Smooth muscle cell (in vitro differentiated cells): ENCODE data around the gene GAREM2. TPM values are rescaled to one million over a fixed set of nuclear protein-coding genes. Genes with fewer than 3 reads are reported as not detected.

Experiments
- DNase-seq: peaks from one replicate; lab custom pipeline; 2025; ENCODE audit not compliant: unreplicated experiment; lab: John Stamatoyannopoulos, UW
- H2AFZ ChIP-seq: fragments of 200-600 bp; sonication (generic); 2 replicates; pipeline ENCODE4 v1.6.0; 2016; ENCODE audit warnings: antibody characterized with exemption, low read depth, mild to moderate bottlenecking
- H3F3A ChIP-seq: fragments of 200-600 bp; sonication (generic); 2 replicates; pipeline ENCODE4 v1.6.0; 2017; ENCODE audit warnings: antibody characterized with exemption, low read depth
- H3K27ac ChIP-seq: fragments of 200-600 bp; sonication (generic); 2 replicates; pipeline ENCODE4 v1.5.1; 2016; ENCODE audit warnings: low read depth, mild to moderate bottlenecking
- H3K27me3 ChIP-seq: fragments of 200-600 bp; sonication (generic); 2 replicates; pipeline ENCODE4 v1.6.1; 2016; ENCODE audit warnings: low read depth, mild to moderate bottlenecking
- H3K36me3 ChIP-seq: fragments of 200-600 bp; sonication (generic); 2 replicates; pipeline ENCODE4 v1.5.1; 2016; ENCODE audit warnings: low read depth
- H3K4me1 ChIP-seq: fragments of 200-600 bp; sonication (generic); 2 replicates; pipeline ENCODE4 v1.5.1; 2016; ENCODE audit warnings: low read depth
- H3K4me2 ChIP-seq: fragments of 200-600 bp; sonication (generic); 2 replicates; pipeline ENCODE4 v1.6.0; 2016; ENCODE audit warnings: mild to moderate bottlenecking
- H3K4me3 ChIP-seq: fragments of 200-600 bp; sonication (generic); 2 replicates; pipeline ENCODE4 v1.5.1; 2016; ENCODE audit warnings: mild to moderate bottlenecking
- H3K79me2 ChIP-seq: fragments of 200-600 bp; sonication (generic); 2 replicates; pipeline ENCODE4 v1.6.0; 2016; ENCODE audit warnings: low read depth, mild to moderate bottlenecking
- H3K9ac ChIP-seq: fragments of 200-600 bp; sonication (generic); 2 replicates; pipeline ENCODE4 v1.6.0; 2016; ENCODE audit warnings: low read depth
- H3K9me3 ChIP-seq: fragments of 200-600 bp; sonication (generic); replicated peaks from 2 replicates; pipeline ENCODE4 v1.5.1; 2016; ENCODE audit warnings: low read depth
- H4K20me1 ChIP-seq: fragments of 200-600 bp; sonication (generic); 2 replicates; pipeline ENCODE4 v1.6.0; 2016; ENCODE audit warnings: low read depth
- CTCF ChIP-seq: fragments of 200-600 bp; sonication (generic); IDR thresholded peaks from 2 replicates; pipeline ENCODE4 v1.5.1; 2017; ENCODE audit warnings: borderline replicate concordance, mild to moderate bottlenecking, antibody characterized with exemption; ENCODE audit not compliant: insufficient read depth, poor library complexity, severe bottlenecking
- WGBS: methylation state at CpG from one replicate; pipeline ENCODE4 v1.1.7; 2016; ENCODE audit warnings: low lambda C conversion rate; 5-methylcytosine and 5-hydroxymethylcytosine counted together
- polyA plus RNA-seq: library from polyadenylated mRNA; unstranded; fragments of >200 nt; fragmentation: Nextera tagmentation; extraction: Ambion mirVana; gene quantifications from 2 replicates; pipeline ENCODE4 v1.2.1, GENCODE V29; 2016
- total RNA-seq: library from RNA; depleted of rRNA; stranded (reverse); fragments of >200 nt; gene quantifications from 2 replicates; pipeline ENCODE4 v1.2.3, GENCODE V29; 2014

GAREM2 gene
- total and polyA plus RNA-seq, 2 experiments from 2014 or later, result 2.9 to 16.2 TPM

GRCh38 chr2:26184555-26185303 is 11.8 kb downstream of the GAREM2 start:
- Histone ChIP-seq H4K20me1 (no peaks in the 10 kb centered on the region), H3K9ac (peak overlapping the region; percentile 72), H3F3A (no peaks in the 10 kb centered on the region), H3K9me3 (no peaks in the 10 kb centered on the region), H3K4me3 (peak overlapping the region; percentile 71), H3K4me1 (no peaks in the 10 kb centered on the region), H3K79me2 (no peaks in the 10 kb centered on the region), H3K27me3 (no peaks in the 10 kb centered on the region), H3K36me3 (no peaks in the 10 kb centered on the region), H3K4me2 (peak overlapping the region; percentile 95), H2AFZ (peak overlapping the region; percentile 96), H3K27ac (no peak overlapping the region)
- peak; percentile 68 for TF ChIP-seq CTCF
- WGBS, result 2% methylated on average over 103 of the region's 114 CpGs
- DNase-seq, result peak; percentile 59

- H3F3A ChIP-seq, result no peaks in the 10 kb centered on the region
- H3K36me3 ChIP-seq, result no peaks in the 10 kb centered on the region
- H2AFZ ChIP-seq, result peak overlapping the region; percentile 85
- peak overlapping the region; percentile 71 for H3K4me3 ChIP-seq
- no peaks in the 10 kb centered on the region for H4K20me1 ChIP-seq
- H3K9me3 ChIP-seq, result no peaks in the 10 kb centered on the region
- DNase-seq, result no peak
- H3K79me2 ChIP-seq, result no peaks in the 10 kb centered on the region
- H3K27ac ChIP-seq, result no peak overlapping the region
- H3K4me1 ChIP-seq, result no peaks in the 10 kb centered on the region
- no peaks in the 10 kb centered on the region for H3K27me3 ChIP-seq
- 44% methylated on average over 20 of the region's 20 CpGs for WGBS
- H3K9ac ChIP-seq, result peak overlapping the region; percentile 72
- TF ChIP-seq CTCF, result no peak
- peak overlapping the region; percentile 91 for H3K4me2 ChIP-seq
Observed at GRCh38 chr2:26185304-26185928, 12.5 kb downstream of the GAREM2 start.

DNA sequence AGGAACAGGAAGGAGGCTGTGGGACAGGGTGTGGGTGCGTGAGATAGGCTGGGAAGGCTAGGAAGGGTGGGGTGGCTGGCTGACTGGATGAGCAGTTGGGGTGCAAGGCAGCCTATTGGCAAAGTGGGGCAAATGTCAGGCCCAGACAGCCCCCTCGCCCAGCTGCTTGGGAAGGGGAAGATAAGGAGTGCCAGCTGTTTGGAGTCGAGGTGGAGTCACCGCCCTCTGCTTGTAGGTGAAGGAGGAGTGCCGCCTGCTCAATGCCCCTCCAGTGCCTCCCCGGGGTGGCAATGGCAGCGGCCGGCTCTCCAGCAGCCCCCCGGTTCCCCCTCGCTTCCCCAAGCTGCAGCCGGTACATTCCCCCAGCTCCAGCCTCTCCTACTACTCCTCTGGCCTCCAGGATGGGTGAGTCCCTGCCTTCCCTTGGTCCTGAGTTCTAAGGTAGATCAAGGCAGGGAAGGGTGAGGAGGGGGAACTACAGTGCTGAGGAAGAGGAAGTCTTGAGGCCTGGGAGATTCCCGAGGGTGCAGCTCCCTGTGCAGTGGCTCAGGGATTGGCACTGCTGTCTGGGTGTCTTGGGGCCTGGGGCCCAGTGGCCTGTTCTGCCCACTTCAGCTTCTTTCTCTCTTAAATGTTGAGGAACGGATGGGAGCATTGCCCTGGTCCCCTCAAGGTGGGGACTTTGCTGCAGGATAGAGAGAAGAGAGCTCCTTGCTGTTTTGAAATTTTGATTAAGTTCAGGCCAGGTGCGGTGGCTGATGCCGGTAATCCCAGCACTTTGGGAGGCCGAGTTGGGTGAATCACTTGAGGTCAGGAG is 13.3 kb downstream of the GAREM2 start:
- no peaks in the 10 kb centered on the region for H3K36me3 ChIP-seq
- H3K9ac ChIP-seq, result no peak overlapping the region
- H3K4me1 ChIP-seq, result no peaks in the 10 kb centered on the region
- H3K4me3 ChIP-seq, result peak overlapping the region; percentile 71
- 91% methylated on average over 12 of the region's 16 CpGs for WGBS
- peak overlapping the region; percentile 91 for H3K4me2 ChIP-seq
- TF ChIP-seq CTCF, result no peak
- no peaks in the 10 kb centered on the region for H4K20me1 ChIP-seq
- H3K27me3 ChIP-seq, result no peaks in the 10 kb centered on the region
- no peaks in the 10 kb centered on the region for H3K79me2 ChIP-seq
- DNase-seq, result no peak
- no peak overlapping the region for H3K27ac ChIP-seq
- no peak overlapping the region for H2AFZ ChIP-seq
- H3F3A ChIP-seq, result no peaks in the 10 kb centered on the region
- H3K9me3 ChIP-seq, result no peaks in the 10 kb centered on the region
